Activated CD4-positive, alpha-beta T cell treated with anti-CD3 and anti-CD28 coated beads, Interleukin-2, amount 50 U/mL, for 1 hour (primary cell): ENCODE results near the gene LRAT.

ENCODE experiments used
- DNase-seq: peaks from one replicate; pipeline ENCODE4 v3.0.0-alpha.2; 2020

LRAT gene

DNA sequence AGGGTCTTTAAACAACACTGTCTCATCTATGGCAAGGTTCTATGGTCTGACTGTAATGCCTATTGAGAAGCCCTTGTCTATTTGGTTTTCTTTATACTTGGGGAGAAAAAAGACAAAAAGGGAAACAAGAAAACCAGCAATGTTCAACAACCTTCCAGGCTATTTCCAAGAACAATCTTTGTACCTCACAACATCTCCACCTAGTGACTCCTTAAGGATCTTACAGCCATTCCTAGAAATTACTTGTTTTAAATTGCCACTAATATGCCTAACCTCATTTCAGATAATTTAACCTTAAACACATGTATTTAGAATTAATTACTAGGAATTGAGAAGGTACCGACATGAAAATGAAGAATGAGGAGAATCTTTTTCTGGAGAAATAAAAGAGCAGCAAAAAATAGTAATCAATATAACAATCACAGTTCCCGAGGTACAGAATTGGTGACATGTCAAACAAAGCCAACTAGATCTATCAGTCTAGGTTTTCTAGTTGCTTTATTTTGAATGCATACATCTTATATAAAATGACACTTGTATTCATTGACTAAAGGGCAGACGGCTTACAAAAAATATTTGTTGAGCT lies 35.7 kb downstream of the LRAT start:
- DNase-seq, result no peak

DNA sequence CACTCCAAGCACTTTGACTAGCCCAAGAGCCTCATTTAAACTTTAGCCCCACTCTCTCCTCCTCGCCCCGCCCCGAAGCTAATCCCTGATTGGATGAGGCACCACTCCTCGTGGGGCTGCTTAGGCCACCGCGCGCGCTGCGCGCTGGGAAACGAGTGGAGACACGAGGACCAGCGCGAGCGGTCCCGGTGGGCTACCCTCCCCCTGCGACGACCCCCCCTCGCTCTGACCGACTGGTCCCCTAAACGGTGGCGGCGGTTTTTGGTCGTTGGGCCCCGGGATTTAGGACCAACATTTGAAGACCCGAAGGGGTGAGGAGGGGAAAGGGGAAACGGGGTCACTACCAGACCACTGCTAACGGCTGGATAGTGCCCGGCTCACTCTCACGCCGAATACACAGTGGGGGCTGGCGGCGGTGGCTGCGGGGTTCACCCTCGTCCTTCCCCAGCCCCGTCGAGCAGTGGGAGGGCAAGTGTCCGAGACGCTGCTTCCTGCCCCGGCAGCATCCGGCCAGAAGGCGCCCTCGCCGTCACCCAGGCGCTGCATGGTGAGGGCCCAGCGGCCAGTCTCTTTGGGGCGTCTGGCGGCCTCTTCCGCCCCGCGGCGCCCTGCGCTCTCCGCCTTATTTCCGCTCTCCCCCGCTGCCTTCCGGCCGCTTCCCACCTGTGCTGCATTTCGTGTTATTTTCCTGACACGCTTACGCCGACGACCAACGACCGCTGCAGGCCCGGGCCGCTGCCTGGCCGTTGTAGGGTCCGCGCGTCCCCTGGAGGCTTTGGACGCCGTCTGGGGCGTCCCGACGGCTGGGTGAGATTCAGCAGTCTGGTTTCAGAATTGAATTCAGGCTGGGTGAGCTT lies 37.6 kb downstream of the LRAT start, which contains the start of gene RBM46:
Gene RBM46 (plus strand): TSS at position 147 of the 857 bp plus-strand sequence. CDS start 15,481 bp downstream, outside the sequence.
- no peak for DNase-seq

DNA sequence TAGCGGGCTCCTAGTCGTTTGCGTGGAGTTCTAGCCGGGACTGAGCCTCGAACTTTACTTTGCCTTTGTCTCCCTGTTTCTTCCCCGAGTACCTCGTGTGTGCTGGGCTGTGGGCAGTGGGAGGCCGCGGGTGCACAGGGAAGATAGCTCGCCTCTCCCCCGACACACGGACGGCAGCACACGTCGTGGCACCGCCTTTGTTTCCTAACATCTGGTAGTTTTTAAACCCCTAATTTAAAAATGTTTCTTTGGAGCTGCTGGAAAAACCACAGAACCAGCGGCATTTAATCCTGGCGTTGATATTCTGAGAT lies 38.1 kb downstream of the LRAT start:
- DNase-seq, result no peak
